Epithelial cell of proximal tubule (primary cell): ENCODE measurements around the gene PCNP. TPM values are rescaled to one million over a fixed set of nuclear protein-coding genes. Genes with fewer than 3 reads are reported as not detected.
"Not testable (repeated sequence)": the region's sequence is repeated elsewhere in the genome, so short reads cannot be mapped to it uniquely, and the experiment has no call there.

Source experiments
- DNase-seq: peaks from one replicate; pipeline ENCODE4 v3.0.0-alpha.2; 2011; ENCODE audit warnings: low read depth
- H3K4me3 ChIP-seq: 2 replicates; pipeline ENCODE4 v1.5.1; 2011; ENCODE audit warnings: low read depth, mild to moderate bottlenecking, low read length
- CTCF ChIP-seq: conservative IDR thresholded peaks from 2 replicates; pipeline ENCODE4 v1.5.1; 2012; ENCODE audit warnings: low read depth, mild to moderate bottlenecking, low read length
- total RNA-seq: library from RNA; depleted of rRNA; stranded (reverse); fragments of >200 nt; gene quantifications from 2 replicates; pipeline ENCODE4 v1.2.3, GENCODE V29; 2015

The PCNP gene
- total RNA-seq, 1 donor from 2014 or later: 54.7 TPM

DNA sequence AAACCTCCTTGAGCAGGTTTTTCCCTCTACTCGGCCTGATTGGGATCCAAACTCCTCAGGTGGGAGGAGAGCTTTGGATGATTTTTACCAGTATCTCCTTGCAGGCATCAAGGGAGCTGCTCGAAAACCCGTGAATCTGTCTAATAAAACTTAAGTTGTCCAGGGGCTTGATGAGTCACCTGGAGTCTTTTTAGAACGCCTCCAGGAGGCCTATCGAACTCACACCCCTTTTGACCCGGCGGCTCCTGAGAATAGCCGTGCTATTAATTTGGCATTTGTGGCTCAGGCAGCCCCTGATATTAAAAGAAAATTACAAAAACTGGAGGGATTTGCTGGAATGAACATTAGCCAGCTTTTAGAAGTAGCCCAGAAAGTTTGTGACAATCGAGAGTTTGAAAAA is 61.4 kb downstream of the PCNP start:
- no peak for TF ChIP-seq CTCF
- no peak overlapping the region for H3K4me3 ChIP-seq
- DNase-seq: no peak

GRCh38 chr3:101635954-101636798 is 62.2 kb downstream of the PCNP start:
- TF ChIP-seq CTCF: peak; percentile 83
- H3K4me3 ChIP-seq: peak overlapping the region; percentile 7
- DNase-seq: no peak

- TF ChIP-seq CTCF: no peak
- no peak overlapping the region for H3K4me3 ChIP-seq
These were observed 63.5 kb downstream of the PCNP start for GRCh38 chr3:101637451-101637850.

GRCh38 chr3:101638261-101638745 is 64.3 kb downstream of the PCNP start:
- no peak for DNase-seq
- H3K4me3 ChIP-seq: no peak overlapping the region
- peak; percentile 25 for TF ChIP-seq CTCF

More at GRCh38 chr3:101637451-101637850, 63.5 kb downstream of the PCNP start:
- DNase-seq: no peak

DNA sequence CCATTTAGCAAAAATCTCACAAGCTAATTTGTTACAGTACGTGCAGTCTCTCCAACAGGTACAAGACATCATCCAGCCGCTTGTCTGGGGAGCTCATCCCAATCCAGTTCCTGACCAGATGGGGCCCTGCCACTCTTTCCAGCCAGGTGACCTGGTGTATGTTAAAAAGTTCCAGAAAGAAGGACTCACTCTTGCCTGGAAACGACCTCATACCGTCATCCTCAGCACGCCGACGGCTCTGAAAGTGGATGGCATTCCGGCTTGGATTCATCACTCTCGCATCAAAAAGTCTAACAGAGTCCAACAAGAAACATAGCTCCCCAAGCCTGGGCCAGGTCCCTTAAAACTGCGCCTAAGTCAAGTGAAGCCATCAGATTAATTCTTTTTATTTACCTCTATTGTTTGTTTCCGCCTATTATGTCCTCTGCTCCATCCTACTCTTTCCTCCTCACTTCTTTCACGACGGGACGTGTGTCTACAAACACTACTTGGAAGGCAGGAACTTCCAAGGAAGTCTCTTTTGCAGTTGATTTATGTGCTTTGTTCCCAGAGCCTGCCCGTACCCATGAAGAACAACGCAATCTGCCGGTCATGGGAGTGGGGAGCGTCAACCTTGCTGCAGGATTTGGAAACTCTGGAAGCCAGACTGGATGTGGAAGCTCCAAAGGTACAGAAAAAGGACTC is 65.4 kb downstream of the PCNP start:
- no peak overlapping the region for H3K4me3 ChIP-seq
- no peak for DNase-seq
- no peak for TF ChIP-seq CTCF

GRCh38 chr3:101640256-101640655 is 66.3 kb downstream of the PCNP start:
- TF ChIP-seq CTCF: no peak
- DNase-seq: no peak
- H3K4me3 ChIP-seq: no peak overlapping the region

DNA sequence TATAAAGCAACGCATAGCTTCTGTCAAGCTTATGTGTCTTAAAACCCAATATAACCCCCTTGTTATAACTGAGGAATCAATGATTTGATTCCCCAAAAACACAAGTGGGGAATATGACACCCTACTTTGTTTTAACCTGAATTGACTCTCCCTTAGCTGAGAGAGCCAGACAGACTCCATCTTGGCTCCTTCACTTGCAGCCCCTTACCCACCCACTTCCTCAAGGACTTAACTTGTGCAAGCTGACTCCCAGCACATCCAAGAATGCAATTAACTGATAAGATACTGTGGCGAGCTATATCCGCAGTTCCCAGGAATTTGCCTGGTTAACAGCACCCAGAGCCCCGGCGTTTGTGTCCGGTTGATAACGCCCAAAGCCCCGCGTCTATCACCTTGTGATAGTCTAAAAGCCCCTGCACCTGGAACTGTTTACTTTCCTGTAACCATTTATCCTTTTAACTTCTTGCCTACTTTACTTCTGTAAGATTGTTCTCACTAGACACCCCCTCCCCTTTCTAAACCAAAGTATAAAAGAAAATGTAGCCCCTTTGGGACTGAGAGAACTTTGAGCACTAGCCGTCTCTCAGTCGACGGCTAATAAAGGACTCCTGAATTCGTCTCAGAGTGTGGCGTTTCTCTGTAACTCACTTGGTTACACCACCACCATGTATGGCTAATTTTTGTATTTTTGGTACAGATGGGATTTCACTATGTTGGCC is 67.6 kb downstream of the PCNP start:
- DNase-seq, H3K4me3 ChIP-seq: not testable (repeated sequence)
